Panc1 (cell line): ENCODE measurements around the gene CYP27A1. TPM values are rescaled to one million over a fixed set of nuclear protein-coding genes. Genes with fewer than 3 reads are reported as not detected.

ENCODE experiments used
- ATAC-seq: fragments of 200-7000 bp; cut with Tn5 transposase; 2 replicates; pipeline ENCODE4 v1.9.1; 2020; ENCODE audit warnings: mild to moderate bottlenecking, moderate library complexity
- BruUV-seq: library from RNA; stranded (reverse); fragments of 400-500 nt; replicated peaks from 2 replicates; lab custom pipeline; 2021; lab: Mats Ljungman, UMichigan
- CTCF ChIA-PET: fragments of 300-600 bp; sonication (Branson Sonifier 250); formaldehyde crosslinking; loops from one replicate; lab custom pipeline; 2022; ENCODE audit warnings: antibody characterized with exemption; lab: Charles Lee
- POLR2A ChIA-PET: fragments of 300-600 bp; sonication (Branson Sonifier 250); formaldehyde crosslinking; loops from one replicate; lab custom pipeline; 2022; ENCODE audit warnings: antibody characterized with exemption; lab: Charles Lee
- DNase-seq: peaks from one replicate; pipeline ENCODE4 v3.0.0-alpha.2; 2010; ENCODE audit warnings: low read depth, low spot score
- H3K27ac ChIP-seq: 2 replicates; pipeline ENCODE4 v1.5.1; 2011; ENCODE audit warnings: mild to moderate bottlenecking, low read length, inconsistent platforms
- H3K27me3 ChIP-seq: fragments of 200-500 bp; sonication (Bioruptor generic); 2 replicates; pipeline ENCODE4 v1.6.0; 2014; ENCODE audit warnings: low read length, inconsistent platforms; ENCODE audit not compliant: control insufficient read depth, insufficient read depth
- H3K36me3 ChIP-seq: fragments of 200-500 bp; sonication (Bioruptor generic); 2 replicates; pipeline ENCODE4 v1.5.1; 2014; ENCODE audit warnings: inconsistent platforms, mild to moderate bottlenecking, low read length, moderate library complexity; ENCODE audit not compliant: control insufficient read depth, insufficient read depth
- H3K4me1 ChIP-seq: 2 replicates; pipeline ENCODE4 v1.5.1; 2011; ENCODE audit warnings: inconsistent platforms, mild to moderate bottlenecking, low read length, moderate library complexity; ENCODE audit not compliant: control insufficient read depth, insufficient read depth
- H3K4me3 ChIP-seq, 2 experiments: 2 replicates each; pipeline ENCODE4 v1.5.1; 2011 to 2012; ENCODE audit warnings: low read depth in 2 of 2, low read length in 2 of 2, mild to moderate bottlenecking in 2 of 2, inconsistent platforms in 1 of 2, moderate library complexity in 1 of 2
- H3K9me3 ChIP-seq: fragments of 200-500 bp; sonication (Bioruptor generic); 2 replicates; pipeline ENCODE4 v1.5.1; 2014; ENCODE audit warnings: low read depth, mild to moderate bottlenecking, inconsistent platforms, low read length, moderate library complexity; ENCODE audit not compliant: control insufficient read depth, insufficient read depth
- POLR2AphosphoS5 ChIP-seq: IDR thresholded peaks from 2 replicates; pipeline ENCODE4 v1.6.1; 2012; ENCODE audit warnings: mild to moderate bottlenecking, low read depth, low read length, moderate library complexity
- REST ChIP-seq, 2 experiments: IDR thresholded peaks; 2 replicates each; pipeline ENCODE4 v1.6.1; 2011 to 2012; ENCODE audit warnings: low read depth in 2 of 2, control low read depth in 1 of 2, low read length in 1 of 2, mild to moderate bottlenecking in 1 of 2, moderate library complexity in 1 of 2; ENCODE audit not compliant: insufficient read depth in 1 of 2
- SIN3A ChIP-seq: IDR thresholded peaks from 2 replicates; pipeline ENCODE4 v1.6.1; 2012; ENCODE audit warnings: low read depth, mild to moderate bottlenecking, low read length, moderate library complexity, borderline replicate concordance; ENCODE audit not compliant: insufficient read depth
- TCF7L2 ChIP-seq: IDR thresholded peaks from 2 replicates; pipeline ENCODE4 v1.6.1; 2011; ENCODE audit warnings: mild to moderate bottlenecking, low read depth, low read length, inconsistent platforms
- in situ Hi-C: cut with HindIII; loops from 2 replicates; pipeline ENCODE4 v1.10.0; 2016; ENCODE audit warnings: low sequenced_read_pairs, low pct_unique_long_range_greater_than_20kb
- intact Hi-C: fragments of 100-400 bp; cut with micrococcal nuclease; formaldehyde crosslinking; loops from one replicate; pipeline ENCODE4 v1.10.0; 2022; ENCODE audit not compliant: unreplicated experiment
- total RNA-seq: library from RNA; stranded (reverse); gene quantifications from one replicate; pipeline ENCODE4 v1.2.1, GENCODE V29; 2021; ENCODE audit not compliant: unreplicated experiment
- TF ChIP-seq, protein P1 (sequence below): fragments of 450-650 bp; IDR thresholded peaks from 2 replicates; pipeline ENCODE4 v1.5.1; 2017; ENCODE audit warnings: mild to moderate bottlenecking

The CYP27A1 gene
- total RNA-seq, 1 experiment from 2014 or later: 7.7 TPM

DNA sequence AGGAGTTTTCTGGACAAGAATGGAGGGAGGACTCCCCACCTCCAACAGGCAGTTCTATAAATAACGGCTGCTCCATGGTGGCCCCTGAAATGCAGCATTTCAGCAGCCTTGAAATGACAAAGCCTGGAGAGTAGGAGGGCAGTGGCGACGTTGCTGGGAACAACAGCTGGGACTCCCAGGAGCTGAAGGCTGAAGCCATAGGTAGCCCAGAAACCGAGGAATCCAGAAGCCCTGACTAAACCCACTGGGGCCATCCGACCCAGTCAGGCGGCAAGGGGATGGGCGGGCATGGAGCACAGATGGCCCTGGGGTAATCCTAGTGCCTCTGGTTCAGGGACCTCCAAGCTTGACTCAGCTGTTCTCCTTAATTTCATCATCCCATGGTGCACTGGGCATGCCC is 40.7 kb downstream of the CYP27A1 start:
- Histone ChIP-seq H3K36me3 (no peaks in the 10 kb centered on the region), H3K4me1 (no peaks in the 10 kb centered on the region), H3K9me3 (no peaks in the 10 kb centered on the region), H3K27ac (no peak overlapping the region), H3K4me3 (no peak overlapping the region), H3K27me3 (no peaks in the 10 kb centered on the region)
- no peak for TF ChIP-seq SIN3A
- no TSS peak for BruUV-seq
- intact Hi-C loops: no loop called here
- DNase-seq: no peak
- no peak for ATAC-seq
- in situ Hi-C loops: no loop called here
- CTCF ChIA-PET: no interaction called here
- POLR2A ChIA-PET: no interaction called here

DNA sequence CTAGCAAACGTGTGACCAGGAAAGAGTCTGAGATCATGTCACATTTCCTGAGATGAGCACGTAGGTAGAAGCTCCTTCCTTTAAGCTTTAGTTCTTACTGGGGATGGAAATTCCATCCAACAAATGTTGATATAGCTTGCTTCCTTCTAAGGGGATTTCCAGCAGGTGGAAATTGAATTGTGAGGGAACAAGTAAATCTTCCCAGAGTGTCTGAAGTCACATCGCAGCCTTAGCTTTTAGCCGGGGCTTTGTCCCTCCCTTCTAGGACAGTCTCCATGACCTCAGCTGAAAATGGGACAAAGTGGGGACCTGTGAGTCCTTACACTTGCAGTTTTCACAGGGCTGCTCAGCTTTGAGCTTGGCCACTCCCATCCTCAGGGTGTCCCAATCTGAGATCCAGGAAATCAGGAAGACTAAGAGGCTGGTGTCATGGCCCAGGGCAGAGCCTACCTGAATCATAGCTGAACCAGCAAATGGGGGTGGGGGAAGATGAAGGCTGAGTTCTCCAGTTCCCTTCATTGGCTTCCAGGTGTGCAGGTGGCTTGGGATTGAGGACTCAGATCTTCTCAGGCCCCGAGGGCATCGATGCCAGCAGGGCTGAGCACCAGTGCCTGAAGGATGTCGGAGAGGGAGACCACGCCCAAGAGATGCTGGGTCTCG is 41.4 kb downstream of the CYP27A1 start:
- H3K4me1 ChIP-seq: no peaks in the 10 kb centered on the region
- TF ChIP-seq POLR2AphosphoS5 (no peak), SIN3A (no peak), REST (IDR thresholded peaks at IDR 0.05; ENCODE audit: insufficient read depth in 1 of 2, low read depth in 2 of 2, low read length in 1 of 2) (no peak), TCF7L2 (no peak)
- TF ChIP-seq, protein P1, sequence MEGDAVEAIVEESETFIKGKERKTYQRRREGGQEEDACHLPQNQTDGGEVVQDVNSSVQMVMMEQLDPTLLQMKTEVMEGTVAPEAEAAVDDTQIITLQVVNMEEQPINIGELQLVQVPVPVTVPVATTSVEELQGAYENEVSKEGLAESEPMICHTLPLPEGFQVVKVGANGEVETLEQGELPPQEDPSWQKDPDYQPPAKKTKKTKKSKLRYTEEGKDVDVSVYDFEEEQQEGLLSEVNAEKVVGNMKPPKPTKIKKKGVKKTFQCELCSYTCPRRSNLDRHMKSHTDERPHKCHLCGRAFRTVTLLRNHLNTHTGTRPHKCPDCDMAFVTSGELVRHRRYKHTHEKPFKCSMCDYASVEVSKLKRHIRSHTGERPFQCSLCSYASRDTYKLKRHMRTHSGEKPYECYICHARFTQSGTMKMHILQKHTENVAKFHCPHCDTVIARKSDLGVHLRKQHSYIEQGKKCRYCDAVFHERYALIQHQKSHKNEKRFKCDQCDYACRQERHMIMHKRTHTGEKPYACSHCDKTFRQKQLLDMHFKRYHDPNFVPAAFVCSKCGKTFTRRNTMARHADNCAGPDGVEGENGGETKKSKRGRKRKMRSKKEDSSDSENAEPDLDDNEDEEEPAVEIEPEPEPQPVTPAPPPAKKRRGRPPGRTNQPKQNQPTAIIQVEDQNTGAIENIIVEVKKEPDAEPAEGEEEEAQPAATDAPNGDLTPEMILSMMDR: no peak
- H3K9me3 ChIP-seq: no peaks in the 10 kb centered on the region
- intact Hi-C loops: no loop called here
- H3K4me3 ChIP-seq: no peak overlapping the region
- DNase-seq (no peak), ATAC-seq (no peak)
- ChIA-PET POLR2A (no interaction called here), CTCF (no interaction called here)
- H3K27me3 ChIP-seq: no peaks in the 10 kb centered on the region
- H3K27ac ChIP-seq: no peak overlapping the region
- in situ Hi-C loops: no loop called here
- no TSS peak for BruUV-seq
- no peaks in the 10 kb centered on the region for H3K36me3 ChIP-seq

GRCh38 chr2:218824004-218824403 is 42.1 kb downstream of the CYP27A1 start:
- in situ Hi-C loops: no loop called here
- Histone ChIP-seq H3K36me3 (no peaks in the 10 kb centered on the region), H3K4me3 (no peak overlapping the region), H3K27ac (no peak overlapping the region), H3K27me3 (no peaks in the 10 kb centered on the region), H3K9me3 (no peaks in the 10 kb centered on the region), H3K4me1 (no peaks in the 10 kb centered on the region)
- TF ChIP-seq, protein P1: no peak
- TF ChIP-seq REST (IDR thresholded peaks at IDR 0.05; ENCODE audit: insufficient read depth in 1 of 2, low read depth in 2 of 2, low read length in 1 of 2) (no peak), TCF7L2 (no peak), POLR2AphosphoS5 (no peak), SIN3A (no peak)
- CTCF ChIA-PET: no interaction called here
- POLR2A ChIA-PET: no interaction called here
- no TSS peak for BruUV-seq
- DNase-seq: no peak
- intact Hi-C loops: no loop called here
- no peak for ATAC-seq
